K562 (cell line): ENCODE measurements around the gene NEUROD4. TPM values are rescaled to one million over a fixed set of nuclear protein-coding genes. Genes with fewer than 3 reads are reported as not detected.

Experiments
- AFF1 ChIP-seq, 2 experiments: fragments of 450-650 bp; IDR thresholded peaks; 2 replicates each; pipeline ENCODE4 v1.6.1; 2018; ENCODE audit warnings: mild to moderate bottlenecking in 2 of 2, low read depth in 1 of 2; ENCODE audit not compliant: partially characterized antibody in 2 of 2
- C11orf30 ChIP-seq: fragments of 450-650 bp; IDR thresholded peaks from 2 replicates; pipeline ENCODE4 v1.6.1; 2016; ENCODE audit warnings: low read depth, mild to moderate bottlenecking
- CHD2 ChIP-seq: IDR thresholded peaks from 2 replicates; pipeline ENCODE4 v1.6.1; 2011; ENCODE audit warnings: low read depth, low read length
- CREB3 ChIP-seq: fragments of 450-650 bp; conservative IDR thresholded peaks from 2 replicates; pipeline ENCODE4 v1.6.1; 2016; ENCODE audit warnings: missing genetic modification characterization, low read depth, mild to moderate bottlenecking, missing compliant biosample characterization, moderate library complexity
- CTBP1 ChIP-seq: fragments of 450-650 bp; IDR thresholded peaks from 2 replicates; pipeline ENCODE4 v1.6.1; 2016; ENCODE audit warnings: borderline replicate concordance
- EHMT2 ChIP-seq: fragments of 450-650 bp; IDR thresholded peaks from 2 replicates; pipeline ENCODE4 v1.6.1; 2018; ENCODE audit warnings: antibody characterized with exemption
- ESRRA ChIP-seq: fragments of 450-650 bp; IDR thresholded peaks from 2 replicates; pipeline ENCODE4 v1.6.1; 2014; ENCODE audit warnings: low read depth, mild to moderate bottlenecking, moderate library complexity, borderline replicate concordance
- ETV6 ChIP-seq, 3 experiments: fragments of 150-350 bp in 1 of 3; sonication (generic) in 1 of 3; formaldehyde crosslinking in 1 of 3; IDR thresholded peaks; 2 replicates each; pipeline versions ENCODE4 v1.6.1 to v1.8.0; 2014 to 2022; ENCODE audit warnings: borderline replicate concordance in 2 of 3, low read depth in 2 of 3, antibody characterized with exemption in 1 of 3, low read length in 1 of 3, mild to moderate bottlenecking in 1 of 3, missing genetic modification reagents in 1 of 3
- FOXJ3 ChIP-seq: sonication (generic); formaldehyde crosslinking; IDR thresholded peaks from 2 replicates; pipeline ENCODE4 v1.4.0; 2020; ENCODE audit warnings: mild to moderate bottlenecking, missing genetic modification reagents
- FOXP1 ChIP-seq: sonication (generic); formaldehyde crosslinking; IDR thresholded peaks from 2 replicates; pipeline ENCODE4 v1.8.0; 2022; ENCODE audit warnings: mild to moderate bottlenecking, missing genetic modification reagents
- L3MBTL2 ChIP-seq: fragments of 450-650 bp; IDR thresholded peaks from 2 replicates; pipeline ENCODE4 v1.6.1; 2016; ENCODE audit warnings: mild to moderate bottlenecking, moderate library complexity
- NR2C2 ChIP-seq, 2 experiments: fragments of 200-800 bp in 1 of 2; sonication (Bioruptor generic) in 1 of 2; sonication (generic) in 1 of 2; formaldehyde crosslinking in 1 of 2; IDR thresholded peaks; 2 replicates each; pipeline versions ENCODE4 v1.6.1 to v1.8.0; 2016 to 2022; ENCODE audit warnings: mild to moderate bottlenecking in 1 of 2, missing compliant biosample characterization in 1 of 2, missing genetic modification characterization in 1 of 2, missing genetic modification reagents in 1 of 2
- PML ChIP-seq: IDR thresholded peaks from 2 replicates; pipeline ENCODE4 v1.6.1; 2012; ENCODE audit warnings: low read length, inconsistent platforms
- RAD21 ChIP-seq, 2 experiments: fragments of 250-450 bp in 1 of 2; fragments of 450-650 bp in 1 of 2; sonication (Bioruptor Pico) in 1 of 2; formaldehyde crosslinking in 1 of 2; IDR thresholded peaks in 1 of 2; conservative IDR thresholded peaks in 1 of 2; 2 replicates each; pipeline versions ENCODE4 v1.4.0 to v1.8.0; 2020 to 2022; ENCODE audit warnings: mild to moderate bottlenecking in 2 of 2, moderate library complexity in 1 of 2
- RCOR1 ChIP-seq, 2 experiments: IDR thresholded peaks; 2 replicates each; pipeline ENCODE4 v1.6.1; 2012; ENCODE audit warnings: low read depth in 2 of 2, low read length in 2 of 2, borderline replicate concordance in 1 of 2, improper control_type of control experiment in 1 of 2
- SLC30A9 ChIP-seq: fragments of 250-450 bp; sonication (Bioruptor Pico); IDR thresholded peaks from 2 replicates; pipeline ENCODE4 v1.8.0; 2022; ENCODE audit warnings: mild to moderate bottlenecking, moderate library complexity
- SPI1 ChIP-seq: IDR thresholded peaks from 2 replicates; pipeline ENCODE4 v1.6.1; 2011; ENCODE audit warnings: low read depth, low read length, control low read depth, borderline replicate concordance
- TAF7 ChIP-seq: fragments of 450-650 bp; IDR thresholded peaks from 2 replicates; pipeline ENCODE4 v1.6.1; 2016; ENCODE audit warnings: missing genetic modification characterization, missing compliant biosample characterization
- TAL1 ChIP-seq: fragments of 450-650 bp; IDR thresholded peaks from 2 replicates; pipeline ENCODE4 v1.6.1; 2016; ENCODE audit warnings: mild to moderate bottlenecking
- TCF15 ChIP-seq: fragments of 250-450 bp; sonication (Bioruptor Pico); IDR thresholded peaks from 2 replicates; pipeline ENCODE4 v1.8.0; 2022; ENCODE audit warnings: moderate library complexity, mild to moderate bottlenecking, inconsistent platforms
- ZBED1 ChIP-seq: IDR thresholded peaks from 2 replicates; pipeline ENCODE4 v1.6.1; 2014
- ZNF174 ChIP-seq: fragments of 250-450 bp; sonication (Bioruptor Pico); IDR thresholded peaks from 2 replicates; pipeline ENCODE4 v1.4.0; 2020; ENCODE audit warnings: mild to moderate bottlenecking
- ZNF324 ChIP-seq: fragments of 250-450 bp; sonication (Bioruptor Pico); IDR thresholded peaks from 2 replicates; pipeline ENCODE4 v1.4.0; 2020; ENCODE audit warnings: mild to moderate bottlenecking
- ZNF644 ChIP-seq: fragments of 200-800 bp; sonication (Bioruptor generic); IDR thresholded peaks from 2 replicates; pipeline ENCODE4 v1.6.1; 2016; ENCODE audit warnings: low read depth, missing genetic modification characterization, missing compliant biosample characterization
- ZNF707 ChIP-seq: fragments of 250-450 bp; sonication (Bioruptor Pico); conservative IDR thresholded peaks from 2 replicates; pipeline ENCODE4 v1.8.0; 2022; ENCODE audit warnings: inconsistent platforms, mild to moderate bottlenecking, moderate library complexity
- polyA plus RNA-seq, 8 experiments: library from polyadenylated mRNA; depleted of rRNA in 4 of 8; stranded (reverse) in 5 of 8; unstranded in 3 of 8; fragments of >200 nt; fragmentation: Nextera tagmentation in 2 of 8; fragmentation: Illumina TruSeq in 1 of 8; extraction: Ambion mirVana in 2 of 8; extraction: Trizol in 1 of 8; gene quantifications; 2 replicates each; pipeline versions ENCODE4 v1.2.1 to v1.2.3, GENCODE V29; 2011 to 2014; ENCODE audit warnings: inconsistent platforms in 1 of 8, missing spikeins in 1 of 8
- total RNA-seq, 7 experiments: library from RNA; depleted of rRNA in 6 of 7; stranded (reverse); fragments of >200 nt in 6 of 7; fragmentation: Illumina TruSeq in 2 of 7; extraction: Trizol in 2 of 7; gene quantifications; 2 replicates each; pipeline versions ENCODE4 v1.2.1 to v1.2.3, GENCODE V29; 2011 to 2021; ENCODE audit warnings: low replicate concordance in 1 of 7

Gene NEUROD4
- total and polyA plus RNA-seq, 9 of the 15 experiments (the other 6 are each of a cell fraction or from before 2014, with no cell fraction given), result not detected

GRCh38 chr12:54975875-54976274 is 43.9 kb upstream of the NEUROD4 start (continued):
- TF ChIP-seq PML, result no peak
- no peak for TF ChIP-seq ETV6 (IDR thresholded peaks at IDR 0.05; ENCODE audit: borderline replicate concordance in 1 of 2, low read depth in 2 of 2, low read length in 1 of 2)
- TF ChIP-seq ETV6 (CRISPR knock-in tag; IDR thresholded peaks at IDR 0.05; ENCODE audit: borderline replicate concordance), result no peak
- no peak for TF ChIP-seq FOXP1
- no peak for TF ChIP-seq SPI1
- 0 out of 2 replicates have a peak, but pooled peaks have one; percentile 73 for TF ChIP-seq ZBED1
- TF ChIP-seq NR2C2 (CRISPR knock-in tag; IDR thresholded peaks at IDR 0.05), result no peak
- peak; percentile 71 for TF ChIP-seq NR2C2 (tag; IDR thresholded peaks at IDR 0.05)
- peak in 1 of 2 experiments; percentile 57; a peak in 1 of 4 replicates for TF ChIP-seq RCOR1 (IDR thresholded peaks at IDR 0.05; ENCODE audit: borderline replicate concordance in 1 of 2, low read depth in 2 of 2, low read length in 2 of 2)
- no peak for TF ChIP-seq CTBP1
- TF ChIP-seq RAD21 (CRISPR knock-in tag; conservative IDR thresholded peaks at IDR 0.05 in 1 of 2, IDR thresholded peaks at IDR 0.05 in 1 of 2), result 0 out of 4 replicates have a peak, but pooled peaks of 1 of the 2 experiments have one; percentile 4
- TF ChIP-seq FOXJ3 (CRISPR knock-in tag), result no peak
- TF ChIP-seq AFF1 (IDR thresholded peaks at IDR 0.05; ENCODE audit: low read depth in 1 of 2, partially characterized antibody in 2 of 2), result no peak
- TF ChIP-seq ZNF324 (CRISPR knock-in tag), result no peak
- peak; percentile 49; the same call in 1 of the 2 replicates for TF ChIP-seq TAL1
- peak; percentile 61 for TF ChIP-seq C11orf30
- TF ChIP-seq ESRRA, result no peak
- TF ChIP-seq EHMT2, result no peak
- TF ChIP-seq CREB3 (tag), result no peak
- no peak for TF ChIP-seq ZNF174 (CRISPR knock-in tag)
- no peak for TF ChIP-seq ZNF644 (tag)
- TF ChIP-seq L3MBTL2, result peak; percentile 73
- TF ChIP-seq TCF15 (CRISPR knock-in tag), result no peak
- TF ChIP-seq CHD2, result no peak
- no peak for TF ChIP-seq TAF7
- TF ChIP-seq ZNF707 (CRISPR knock-in tag), result no peak
- no peak for TF ChIP-seq SLC30A9 (CRISPR knock-in tag)
